T-helper 17 cell (primary cell): ENCODE results near the gene ANKFN1. TPM values are rescaled to one million over a fixed set of nuclear protein-coding genes. Genes with fewer than 3 reads are reported as not detected.

Source experiments
- ATAC-seq: fragments of 150-1000 bp; cut with Tn5 transposase; 2 replicates; pipeline ENCODE4 v1.10.0; 2021; ENCODE audit warnings: mild to moderate bottlenecking, moderate library complexity
- DNase-seq, 3 donors: peaks; one replicate each; pipeline versions ENCODE4 v3.0.0 to v3.0.0-alpha.2; 2020 to 2021
- H3K9me3 ChIP-seq: one replicate; pipeline ENCODE4 v1.7.0; 2013; ENCODE audit warnings: low read length, mild to moderate bottlenecking; ENCODE audit not compliant: control insufficient read depth, poor library complexity, severe bottlenecking
- H3K27ac Mint-ChIP-seq: one replicate; pipeline ENCODE4 v1.8.0; 2022; ENCODE audit warnings: mild to moderate bottlenecking, moderate library complexity, mixed read lengths
- H3K27me3 Mint-ChIP-seq: one replicate; pipeline ENCODE4 v1.8.0; 2022; ENCODE audit warnings: mixed read lengths
- H3K36me3 Mint-ChIP-seq: one replicate; pipeline ENCODE4 v1.8.0; 2022; ENCODE audit warnings: low read depth, mixed read lengths
- H3K4me1 Mint-ChIP-seq: one replicate; pipeline ENCODE4 v1.8.0; 2022; ENCODE audit warnings: mild to moderate bottlenecking, mixed read lengths
- H3K4me3 Mint-ChIP-seq: one replicate; pipeline ENCODE4 v1.8.0; 2022; ENCODE audit warnings: mild to moderate bottlenecking, moderate library complexity, mixed read lengths
- total RNA-seq, 4 donors: library from RNA in 2 of 4; stranded (reverse) in 2 of 4; gene quantifications; one replicate each; pipeline ENCODE4 v1.2.3 and lab custom pipeline; 2022 to 2026

Gene ANKFN1
- total RNA-seq, 2 donors from 2014 or later: not detected

- no peak overlapping the region for H3K27ac Mint-ChIP-seq
- H3K27me3 Mint-ChIP-seq: peaks cover 18% of the 10 kb centered on the region
- DNase-seq (no peak), ATAC-seq (no peak)
- H3K4me3 Mint-ChIP-seq: no peak overlapping the region
- H3K36me3 Mint-ChIP-seq: no peaks in the 10 kb centered on the region
- no peaks in the 10 kb centered on the region for H3K4me1 Mint-ChIP-seq
- H3K9me3 ChIP-seq: no peaks in the 10 kb centered on the region
These were observed 404.4 kb downstream of the ANKFN1 start for GRCh38 chr17:56557682-56558081.

GRCh38 chr17:56558088-56558487 is 404.8 kb downstream of the ANKFN1 start:
- DNase-seq: no peak
- no peaks in the 10 kb centered on the region for H3K4me1 Mint-ChIP-seq
- H3K4me3 Mint-ChIP-seq: no peak overlapping the region
- H3K27me3 Mint-ChIP-seq: peaks cover 18% of the 10 kb centered on the region
- no peak overlapping the region for H3K27ac Mint-ChIP-seq
- no peak for ATAC-seq
- H3K9me3 ChIP-seq: no peaks in the 10 kb centered on the region
- H3K36me3 Mint-ChIP-seq: no peaks in the 10 kb centered on the region
